Measurements from ENCODE around the gene SLC25A29.

SLC25A29 gene

GRCh38 chr14:100292776-100293461, 13.3 kb downstream of the SLC25A29 start:
- Histone ChIP-seq H4K12ac (ENCODE audit: low read depth, low read length) (no peak overlapping the region), H3K36me3 (ENCODE audit: control insufficient read depth in 1 of 2, insufficient read depth in 2 of 2, low read length in 2 of 2) (peaks cover 28 to 33% of the 10 kb centered on the region in 2 experiments)

GRCh38 chr14:100292301-100292775, 13.9 kb downstream of the SLC25A29 start:
- Histone ChIP-seq H3K9me3 (ENCODE audit: insufficient read depth, low read depth, low read length) (peaks cover 2% of the 10 kb centered on the region), H4K12ac (ENCODE audit: low read depth, low read length) (no peak overlapping the region), H2BK5ac (ENCODE audit: low read depth, low read length, poor library complexity) (no peak overlapping the region), H3K4me1 (ENCODE audit: control insufficient read depth in 1 of 2, insufficient read depth in 2 of 2, low read length in 2 of 2) (peaks cover 4 to 12% of the 10 kb centered on the region in 2 experiments), H4K8ac (ENCODE audit: low read depth, low read length) (no peak overlapping the region), H2AFZ (ENCODE audit: insufficient read depth, low read length, poor library complexity) (no peak overlapping the region), H3K9ac (ENCODE audit: low read length) (no peak overlapping the region), H3K27me3 (ENCODE audit: insufficient read depth, low read length) (no peaks in the 10 kb centered on the region), H3K18ac (ENCODE audit: low read length) (no peak overlapping the region), H3K23ac (ENCODE audit: low read length) (no peak overlapping the region), H2AK5ac (ENCODE audit: low read length) (no peak overlapping the region), H3K79me1 (ENCODE audit: low read length) (no peaks in the 10 kb centered on the region), H3K4ac (ENCODE audit: low read depth, low read length) (no peak overlapping the region), H4K91ac (ENCODE audit: low read depth, low read length) (no peak overlapping the region), H3K4me3 (ENCODE audit: low read depth, low read length) (no peak overlapping the region), H3K27ac (ENCODE audit: low read depth, low read length) (no peak overlapping the region), H3K14ac (ENCODE audit: low read length) (no peak overlapping the region), H3K36me3 (ENCODE audit: control insufficient read depth in 1 of 2, insufficient read depth in 2 of 2, low read length in 2 of 2) (peaks cover 28 to 31% of the 10 kb centered on the region in 2 experiments), H3K79me2 (ENCODE audit: control insufficient read depth, insufficient read depth, low read length, poor library complexity) (no peaks in the 10 kb centered on the region), H2BK120ac (ENCODE audit: insufficient read depth, low read length, poor library complexity) (no peak overlapping the region), H2BK12ac (ENCODE audit: low read length) (no peak overlapping the region), H3K4me2 (ENCODE audit: low read length) (no peak overlapping the region)
- no CpG with 5 or more reads among the region's 61 CpGs for WGBS (ENCODE audit: extremely low coverage, insufficient coverage, insufficient read length)
- no peak for DNase-seq

More at GRCh38 chr14:100292776-100293461, 13.3 kb downstream of the SLC25A29 start:
- Histone ChIP-seq H3K79me1 (ENCODE audit: low read length) (no peaks in the 10 kb centered on the region), H3K27me3 (ENCODE audit: insufficient read depth, low read length) (no peaks in the 10 kb centered on the region), H2BK5ac (ENCODE audit: low read depth, low read length, poor library complexity) (no peak overlapping the region), H3K4me2 (ENCODE audit: low read length) (no peak overlapping the region), H2AFZ (ENCODE audit: insufficient read depth, low read length, poor library complexity) (no peak overlapping the region), H3K4me1 (ENCODE audit: control insufficient read depth in 1 of 2, insufficient read depth in 2 of 2, low read length in 2 of 2) (peaks cover under 1 to 7% of the 10 kb centered on the region in 2 experiments), H2BK12ac (ENCODE audit: low read length) (no peak overlapping the region), H3K18ac (ENCODE audit: low read length) (no peak overlapping the region), H4K91ac (ENCODE audit: low read depth, low read length) (no peak overlapping the region), H2BK120ac (ENCODE audit: insufficient read depth, low read length, poor library complexity) (no peak overlapping the region), H3K14ac (ENCODE audit: low read length) (no peak overlapping the region), H3K4me3 (ENCODE audit: low read depth, low read length) (no peak overlapping the region), H3K9me3 (ENCODE audit: insufficient read depth, low read depth, low read length) (peaks cover 2% of the 10 kb centered on the region), H3K9ac (ENCODE audit: low read length) (no peak overlapping the region), H3K79me2 (ENCODE audit: control insufficient read depth, insufficient read depth, low read length, poor library complexity) (no peaks in the 10 kb centered on the region), H3K23ac (ENCODE audit: low read length) (no peak overlapping the region), H4K8ac (ENCODE audit: low read depth, low read length) (no peak overlapping the region), H3K4ac (ENCODE audit: low read depth, low read length) (no peak overlapping the region), H3K27ac (ENCODE audit: low read depth, low read length) (no peak overlapping the region), H2AK5ac (ENCODE audit: low read length) (no peak overlapping the region)
- DNase-seq, result no peak
- no CpG with 5 or more reads among the region's 42 CpGs for WGBS (ENCODE audit: extremely low coverage, insufficient coverage, insufficient read length)

GRCh38 chr14:100291305-100292075, 14.8 kb downstream of the SLC25A29 start:
- H4K91ac ChIP-seq (ENCODE audit: low read depth, low read length), result no peak overlapping the region
- no peak overlapping the region for H4K8ac ChIP-seq (ENCODE audit: low read depth, low read length)
- no peak overlapping the region for H3K27ac ChIP-seq (ENCODE audit: low read depth, low read length)
- H3K4me3 ChIP-seq (ENCODE audit: low read depth, low read length), result no peak overlapping the region
- no peak overlapping the region for H2BK12ac ChIP-seq (ENCODE audit: low read length)
- no peaks in the 10 kb centered on the region for H3K79me2 ChIP-seq (ENCODE audit: control insufficient read depth, insufficient read depth, low read length, poor library complexity)
- no peak overlapping the region for H3K14ac ChIP-seq (ENCODE audit: low read length)
- DNase-seq, result no peak
- no peak overlapping the region for H2BK120ac ChIP-seq (ENCODE audit: insufficient read depth, low read length, poor library complexity)
- no peaks in the 10 kb centered on the region for H3K27me3 ChIP-seq (ENCODE audit: insufficient read depth, low read length)
- H3K9me3 ChIP-seq (ENCODE audit: insufficient read depth, low read depth, low read length), result peaks cover 3% of the 10 kb centered on the region
- peaks cover 28 to 31% of the 10 kb centered on the region in 2 experiments for H3K36me3 ChIP-seq (ENCODE audit: control insufficient read depth in 1 of 2, insufficient read depth in 2 of 2, low read length in 2 of 2)
- H3K23ac ChIP-seq (ENCODE audit: low read length), result no peak overlapping the region
- no peak overlapping the region for H3K4me2 ChIP-seq (ENCODE audit: low read length)
- H2AK5ac ChIP-seq (ENCODE audit: low read length), result no peak overlapping the region
- H3K79me1 ChIP-seq (ENCODE audit: low read length), result no peaks in the 10 kb centered on the region
- peaks cover 4 to 12% of the 10 kb centered on the region in 2 experiments for H3K4me1 ChIP-seq (ENCODE audit: control insufficient read depth in 1 of 2, insufficient read depth in 2 of 2, low read length in 2 of 2)
- H3K4ac ChIP-seq (ENCODE audit: low read depth, low read length), result no peak overlapping the region
- WGBS (ENCODE audit: extremely low coverage, insufficient coverage, insufficient read length), result no CpG with 5 or more reads among the region's 13 CpGs
- no peak overlapping the region for H3K9ac ChIP-seq (ENCODE audit: low read length)
- no peak overlapping the region for H4K12ac ChIP-seq (ENCODE audit: low read depth, low read length)
- no peak overlapping the region for H2AFZ ChIP-seq (ENCODE audit: insufficient read depth, low read length, poor library complexity)
- no peak overlapping the region for H3K18ac ChIP-seq (ENCODE audit: low read length)
- H2BK5ac ChIP-seq (ENCODE audit: low read depth, low read length, poor library complexity), result no peak overlapping the region

DNA sequence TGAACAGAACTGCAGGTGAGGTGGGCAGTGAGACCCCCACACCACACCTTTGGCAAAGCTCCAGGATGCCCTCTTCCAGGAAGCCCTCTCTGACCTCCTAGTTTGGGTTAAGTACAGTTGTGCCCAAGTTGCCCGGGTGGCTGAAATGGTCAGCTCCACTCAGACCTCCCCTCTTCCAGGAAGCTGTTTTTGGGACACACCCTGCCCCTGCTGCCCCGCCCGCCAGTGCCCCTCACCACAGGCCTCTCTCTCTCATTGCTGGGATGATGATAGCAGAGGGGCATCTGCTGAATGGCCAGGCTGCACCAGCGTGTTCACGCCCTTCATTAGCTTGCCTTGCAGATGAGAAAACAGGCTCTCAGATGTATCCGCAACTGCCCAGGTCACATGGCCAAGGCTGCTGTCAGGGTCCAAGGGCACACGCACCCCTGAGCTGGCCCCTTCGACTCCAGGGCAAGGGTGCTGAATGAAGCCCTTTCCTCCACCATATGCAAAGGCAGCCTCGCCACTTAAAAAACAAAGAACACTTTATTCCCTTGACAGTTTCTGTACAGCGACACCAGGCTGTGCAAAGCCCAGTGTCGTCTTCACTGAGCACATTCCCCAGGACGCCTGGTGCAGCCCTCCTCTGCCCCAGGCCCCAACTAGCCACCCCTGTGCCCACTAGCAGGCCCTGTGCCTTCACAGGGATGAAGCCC, 15.5 kb downstream of the SLC25A29 start:
- no CpG with 5 or more reads among the region's 12 CpGs for WGBS (ENCODE audit: extremely low coverage, insufficient coverage, insufficient read length)

More for the DNA sequence above, 15.5 kb downstream of the SLC25A29 start:
- Histone ChIP-seq H2AK5ac (ENCODE audit: low read length) (no peak overlapping the region), H2AFZ (ENCODE audit: insufficient read depth, low read length, poor library complexity) (no peak overlapping the region), H3K9me3 (ENCODE audit: insufficient read depth, low read depth, low read length) (peaks cover 3% of the 10 kb centered on the region), H4K8ac (ENCODE audit: low read depth, low read length) (no peak overlapping the region), H3K79me1 (ENCODE audit: low read length) (peaks cover under 1% of the 10 kb centered on the region), H3K36me3 (ENCODE audit: control insufficient read depth in 1 of 2, insufficient read depth in 2 of 2, low read length in 2 of 2) (peaks cover 28 to 31% of the 10 kb centered on the region in 2 experiments), H3K79me2 (ENCODE audit: control insufficient read depth, insufficient read depth, low read length, poor library complexity) (no peaks in the 10 kb centered on the region), H3K27me3 (ENCODE audit: insufficient read depth, low read length) (no peaks in the 10 kb centered on the region), H3K9ac (ENCODE audit: low read length) (no peak overlapping the region), H4K12ac (ENCODE audit: low read depth, low read length) (no peak overlapping the region), H3K23ac (ENCODE audit: low read length) (no peak overlapping the region), H2BK120ac (ENCODE audit: insufficient read depth, low read length, poor library complexity) (no peak overlapping the region), H3K4me3 (ENCODE audit: low read depth, low read length) (peak overlapping the region; percentile 16), H3K4ac (ENCODE audit: low read depth, low read length) (no peak overlapping the region), H4K91ac (ENCODE audit: low read depth, low read length) (no peak overlapping the region), H2BK5ac (ENCODE audit: low read depth, low read length, poor library complexity) (no peak overlapping the region), H2BK12ac (ENCODE audit: low read length) (no peak overlapping the region), H3K27ac (ENCODE audit: low read depth, low read length) (no peak overlapping the region), H3K18ac (ENCODE audit: low read length) (no peak overlapping the region), H3K4me2 (ENCODE audit: low read length) (no peak overlapping the region), H3K14ac (ENCODE audit: low read length) (no peak overlapping the region), H3K4me1 (ENCODE audit: control insufficient read depth in 1 of 2, insufficient read depth in 2 of 2, low read length in 2 of 2) (peaks cover 7 to 14% of the 10 kb centered on the region in 2 experiments)
- DNase-seq, result no peak

All from trophoblast cell (in vitro differentiated cells and primary cell).